Fibroblast of the aortic adventitia (primary cell): ENCODE data around the gene ELOA. TPM values are rescaled to one million over a fixed set of nuclear protein-coding genes. Genes with fewer than 3 reads are reported as not detected.

Experiments used
- DNase-seq: peaks from one replicate; pipeline ENCODE4 v3.0.0-alpha.2; 2010; ENCODE audit warnings: low read depth
- H3K4me3 ChIP-seq: 2 replicates; pipeline ENCODE4 v1.5.1; 2011; ENCODE audit warnings: low read depth, mild to moderate bottlenecking, control low read depth, low read length, moderate library complexity
- CTCF ChIP-seq: IDR thresholded peaks from 2 replicates; pipeline ENCODE4 v1.5.1; 2011; ENCODE audit warnings: mild to moderate bottlenecking, low read length, control low read depth, inconsistent platforms; ENCODE audit not compliant: insufficient read depth
- total RNA-seq: library from RNA; depleted of rRNA; stranded (reverse); fragments of >200 nt; gene quantifications from 2 replicates; pipeline ENCODE4 v1.2.3, GENCODE V29; 2012; ENCODE audit warnings: low replicate concordance

Gene ELOA
- total RNA-seq = 33.4 and 41.9 TPM in 2 replicates

GRCh38 chr1:23743287-23744152, at the start of gene ELOA:
Gene ELOA, plus strand, starts transcription at chr1:23743471. Its CDS starts 33 bp downstream, at chr1:23743504.
- peak; percentile 48 for DNase-seq
- no peak for TF ChIP-seq CTCF
- peak within 1 kb of the TSS; percentile 85 for H3K4me3 ChIP-seq

GRCh38 chr1:23693599-23693998, 49.7 kb upstream of the ELOA start:
- DNase-seq = no peak

GRCh38 chr1:23694371-23694770, 48.9 kb upstream of the ELOA start:
- no peak for DNase-seq
- TF ChIP-seq CTCF = no peak
- no peak overlapping the region for H3K4me3 ChIP-seq

More at GRCh38 chr1:23693599-23693998, 49.7 kb upstream of the ELOA start:
- peak overlapping the region; percentile 78 for H3K4me3 ChIP-seq
- TF ChIP-seq CTCF = no peak

- DNase-seq = no peak
- TF ChIP-seq CTCF = no peak
Observed at GRCh38 chr1:23695667-23696066, 47.6 kb upstream of the ELOA start.

GRCh38 chr1:23696335-23696989, 46.8 kb upstream of the ELOA start:
- no peak overlapping the region for H3K4me3 ChIP-seq
- no peak for TF ChIP-seq CTCF
- peak; percentile 43 for DNase-seq

More at GRCh38 chr1:23695667-23696066, 47.6 kb upstream of the ELOA start:
- no peak overlapping the region for H3K4me3 ChIP-seq

- no peak overlapping the region for H3K4me3 ChIP-seq
- TF ChIP-seq CTCF = no peak
- no peak for DNase-seq
Observed at GRCh38 chr1:23698466-23698865, 44.8 kb upstream of the ELOA start.
